Neural cell (in vitro differentiated cells): Measurements from ENCODE around the gene ACSM4. TPM values are rescaled to one million over a fixed set of nuclear protein-coding genes. Genes with fewer than 3 reads are reported as not detected.

Source experiments
- H2AFZ ChIP-seq: fragments of 200-600, 300-800 bp; sonication (generic), shearing (Covaris generic); 2 replicates; pipeline ENCODE4 v1.6.0; 2014; ENCODE audit warnings: low read depth, mild to moderate bottlenecking, antibody characterized with exemption, low read length, moderate library complexity
- H3F3A ChIP-seq: fragments of 200-600 bp; shearing (Covaris generic); 2 replicates; pipeline ENCODE4 v1.6.1; 2016; ENCODE audit warnings: mild to moderate bottlenecking, moderate library complexity, mixed read lengths, antibody characterized with exemption, low read length; ENCODE audit not compliant: insufficient read depth, poor library complexity, severe bottlenecking
- H3K27ac ChIP-seq: fragments of 200-600, 300-800 bp; sonication (generic), shearing (Covaris generic); 2 replicates; pipeline ENCODE4 v1.5.1; 2014; ENCODE audit warnings: mild to moderate bottlenecking, low read length, moderate library complexity
- H3K27me3 ChIP-seq: fragments of 300-800, 200-600 bp; sonication (generic), shearing (Covaris generic); 2 replicates; pipeline ENCODE4 v1.6.0; 2014; ENCODE audit warnings: mild to moderate bottlenecking, low read depth, low read length, moderate library complexity; ENCODE audit not compliant: insufficient read depth
- H3K36me3 ChIP-seq: fragments of 300-800, 200-600 bp; sonication (generic), shearing (Covaris generic); 2 replicates; pipeline ENCODE4 v1.5.1; 2014; ENCODE audit warnings: mild to moderate bottlenecking, antibody characterized with exemption, low read length, moderate library complexity; ENCODE audit not compliant: insufficient read depth
- H3K4me2 ChIP-seq: fragments of 300-800, 200-600 bp; sonication (generic), shearing (Covaris generic); 2 replicates; pipeline ENCODE4 v1.6.0; 2014; ENCODE audit warnings: mild to moderate bottlenecking, low read length
- H3K4me3 ChIP-seq: fragments of 300-800, 200-600 bp; sonication (generic), shearing (Covaris generic); 2 replicates; pipeline ENCODE4 v1.5.1; 2014; ENCODE audit warnings: mild to moderate bottlenecking, low read length, moderate library complexity
- H3K79me2 ChIP-seq: fragments of 200-600 bp; shearing (Covaris generic); replicated peaks from 2 replicates; pipeline ENCODE4 v1.6.0; 2014; ENCODE audit warnings: mild to moderate bottlenecking, low read length, moderate library complexity; ENCODE audit not compliant: insufficient read depth
- H3K9ac ChIP-seq: fragments of 300-800, 200-600 bp; sonication (generic), shearing (Covaris generic); 2 replicates; pipeline ENCODE4 v1.6.1; 2016; ENCODE audit warnings: mild to moderate bottlenecking, low read length, mixed read lengths
- H3K9me2 ChIP-seq: fragments of 200-600 bp; shearing (Covaris generic); 2 replicates; pipeline ENCODE4 v1.6.1; 2016; ENCODE audit warnings: mild to moderate bottlenecking, low read length, mixed read lengths; ENCODE audit not compliant: insufficient read depth
- H3K9me3 ChIP-seq: fragments of 200-600, 300-800 bp; sonication (generic), shearing (Covaris generic); 2 replicates; pipeline ENCODE4 v1.6.1; 2016; ENCODE audit warnings: mild to moderate bottlenecking, mixed run types, low read length, moderate library complexity, mixed read lengths
- H4K20me1 ChIP-seq: fragments of 200-600 bp; shearing (Covaris generic); 2 replicates; pipeline ENCODE4 v1.6.1; 2016; ENCODE audit warnings: mild to moderate bottlenecking, mixed run types; ENCODE audit not compliant: insufficient read depth
- EP300 ChIP-seq: fragments of 450-650 bp; conservative IDR thresholded peaks from 2 replicates; pipeline ENCODE4 v1.6.1; 2014; ENCODE audit warnings: antibody characterized with exemption, mild to moderate bottlenecking, moderate library complexity; ENCODE audit not compliant: poor library complexity, severe bottlenecking
- EZH2 ChIP-seq: fragments of 200-600, 300-800 bp; shearing (Covaris generic), sonication (generic); IDR thresholded peaks from 2 replicates; pipeline ENCODE4 v1.6.1; 2014; ENCODE audit warnings: antibody characterized with exemption, low read length, borderline replicate concordance, mild to moderate bottlenecking; ENCODE audit not compliant: insufficient read depth, poor library complexity, severe bottlenecking
- MXI1 ChIP-seq: fragments of 450-650 bp; conservative IDR thresholded peaks from 2 replicates; pipeline ENCODE4 v1.6.1; 2014; ENCODE audit warnings: antibody characterized with exemption, mild to moderate bottlenecking; ENCODE audit not compliant: poor library complexity, severe bottlenecking
- POLR2AphosphoS5 ChIP-seq: IDR thresholded peaks from 2 replicates; pipeline ENCODE4 v1.6.1; 2012
- RAD21 ChIP-seq: fragments of 450-650 bp; conservative IDR thresholded peaks from 2 replicates; pipeline ENCODE4 v1.6.1; 2014; ENCODE audit warnings: antibody characterized with exemption, mild to moderate bottlenecking, moderate library complexity
- SMC3 ChIP-seq: fragments of 450-650 bp; conservative IDR thresholded peaks from 2 replicates; pipeline ENCODE4 v1.6.1; 2014; ENCODE audit warnings: antibody characterized with exemption, mild to moderate bottlenecking, moderate library complexity; ENCODE audit not compliant: poor library complexity
- TAF1 ChIP-seq: IDR thresholded peaks from 2 replicates; pipeline ENCODE4 v1.6.1; 2012; ENCODE audit warnings: low read depth
- polyA plus RNA-seq: library from polyadenylated mRNA; depleted of rRNA; stranded (reverse); fragments of >200 nt; gene quantifications from 2 replicates; pipeline ENCODE4 v1.2.3, GENCODE V29; 2014
- TF ChIP-seq, protein P1 (sequence below): fragments of 450-650 bp; IDR thresholded peaks from 2 replicates; pipeline ENCODE4 v1.5.1; 2014; ENCODE audit warnings: antibody characterized with exemption, mild to moderate bottlenecking, moderate library complexity; ENCODE audit not compliant: poor library complexity, severe bottlenecking
- TF ChIP-seq, protein P2 (sequence below): IDR thresholded peaks from 2 replicates; pipeline ENCODE4 v1.6.1; 2012; ENCODE audit warnings: borderline replicate concordance

ACSM4 gene
- polyA plus RNA-seq, 1 donor from 2014 or later = not detected

DNA sequence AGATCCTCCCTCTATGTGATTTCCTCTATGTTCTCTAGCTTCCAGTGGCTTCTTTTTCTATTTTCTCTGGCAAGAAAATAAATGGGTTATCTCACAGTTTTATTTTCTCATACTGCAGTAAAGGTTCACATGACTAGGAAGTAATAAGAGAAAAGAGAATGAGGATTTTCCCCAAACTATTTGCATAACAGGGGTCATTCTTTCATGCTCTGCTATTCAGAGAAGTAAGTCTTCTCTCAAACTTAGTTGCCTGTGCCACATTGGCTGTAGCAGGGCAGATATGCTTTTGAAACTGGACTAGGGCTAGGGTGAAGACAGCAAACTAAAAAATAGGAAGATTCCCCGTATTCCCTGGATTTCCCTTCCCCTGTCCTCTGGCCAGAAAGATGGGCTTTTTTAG, 57.4 kb downstream of the ACSM4 start:
- no peaks in the 10 kb centered on the region for H3K36me3 ChIP-seq
- H3K27ac ChIP-seq = no peak overlapping the region
- H2AFZ ChIP-seq = no peak overlapping the region
- no peak overlapping the region for H3K4me2 ChIP-seq
- H3K9me2 ChIP-seq = no peaks in the 10 kb centered on the region
- TF ChIP-seq EZH2 = no peak
- TF ChIP-seq SMC3 = no peak
- no peak for TF ChIP-seq RAD21
- no peak for TF ChIP-seq MXI1
- TF ChIP-seq, protein P1, sequence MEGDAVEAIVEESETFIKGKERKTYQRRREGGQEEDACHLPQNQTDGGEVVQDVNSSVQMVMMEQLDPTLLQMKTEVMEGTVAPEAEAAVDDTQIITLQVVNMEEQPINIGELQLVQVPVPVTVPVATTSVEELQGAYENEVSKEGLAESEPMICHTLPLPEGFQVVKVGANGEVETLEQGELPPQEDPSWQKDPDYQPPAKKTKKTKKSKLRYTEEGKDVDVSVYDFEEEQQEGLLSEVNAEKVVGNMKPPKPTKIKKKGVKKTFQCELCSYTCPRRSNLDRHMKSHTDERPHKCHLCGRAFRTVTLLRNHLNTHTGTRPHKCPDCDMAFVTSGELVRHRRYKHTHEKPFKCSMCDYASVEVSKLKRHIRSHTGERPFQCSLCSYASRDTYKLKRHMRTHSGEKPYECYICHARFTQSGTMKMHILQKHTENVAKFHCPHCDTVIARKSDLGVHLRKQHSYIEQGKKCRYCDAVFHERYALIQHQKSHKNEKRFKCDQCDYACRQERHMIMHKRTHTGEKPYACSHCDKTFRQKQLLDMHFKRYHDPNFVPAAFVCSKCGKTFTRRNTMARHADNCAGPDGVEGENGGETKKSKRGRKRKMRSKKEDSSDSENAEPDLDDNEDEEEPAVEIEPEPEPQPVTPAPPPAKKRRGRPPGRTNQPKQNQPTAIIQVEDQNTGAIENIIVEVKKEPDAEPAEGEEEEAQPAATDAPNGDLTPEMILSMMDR = no peak
- TF ChIP-seq EP300 = no peak
- TF ChIP-seq, protein P2, sequence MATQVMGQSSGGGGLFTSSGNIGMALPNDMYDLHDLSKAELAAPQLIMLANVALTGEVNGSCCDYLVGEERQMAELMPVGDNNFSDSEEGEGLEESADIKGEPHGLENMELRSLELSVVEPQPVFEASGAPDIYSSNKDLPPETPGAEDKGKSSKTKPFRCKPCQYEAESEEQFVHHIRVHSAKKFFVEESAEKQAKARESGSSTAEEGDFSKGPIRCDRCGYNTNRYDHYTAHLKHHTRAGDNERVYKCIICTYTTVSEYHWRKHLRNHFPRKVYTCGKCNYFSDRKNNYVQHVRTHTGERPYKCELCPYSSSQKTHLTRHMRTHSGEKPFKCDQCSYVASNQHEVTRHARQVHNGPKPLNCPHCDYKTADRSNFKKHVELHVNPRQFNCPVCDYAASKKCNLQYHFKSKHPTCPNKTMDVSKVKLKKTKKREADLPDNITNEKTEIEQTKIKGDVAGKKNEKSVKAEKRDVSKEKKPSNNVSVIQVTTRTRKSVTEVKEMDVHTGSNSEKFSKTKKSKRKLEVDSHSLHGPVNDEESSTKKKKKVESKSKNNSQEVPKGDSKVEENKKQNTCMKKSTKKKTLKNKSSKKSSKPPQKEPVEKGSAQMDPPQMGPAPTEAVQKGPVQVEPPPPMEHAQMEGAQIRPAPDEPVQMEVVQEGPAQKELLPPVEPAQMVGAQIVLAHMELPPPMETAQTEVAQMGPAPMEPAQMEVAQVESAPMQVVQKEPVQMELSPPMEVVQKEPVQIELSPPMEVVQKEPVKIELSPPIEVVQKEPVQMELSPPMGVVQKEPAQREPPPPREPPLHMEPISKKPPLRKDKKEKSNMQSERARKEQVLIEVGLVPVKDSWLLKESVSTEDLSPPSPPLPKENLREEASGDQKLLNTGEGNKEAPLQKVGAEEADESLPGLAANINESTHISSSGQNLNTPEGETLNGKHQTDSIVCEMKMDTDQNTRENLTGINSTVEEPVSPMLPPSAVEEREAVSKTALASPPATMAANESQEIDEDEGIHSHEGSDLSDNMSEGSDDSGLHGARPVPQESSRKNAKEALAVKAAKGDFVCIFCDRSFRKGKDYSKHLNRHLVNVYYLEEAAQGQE = no peak
- no peak for TF ChIP-seq POLR2AphosphoS5
- TF ChIP-seq TAF1 = no peak
- H3F3A ChIP-seq = no peaks in the 10 kb centered on the region
- H3K79me2 ChIP-seq = no peaks in the 10 kb centered on the region
- no peaks in the 10 kb centered on the region for H4K20me1 ChIP-seq
- H3K27me3 ChIP-seq = no peaks in the 10 kb centered on the region
- no peak overlapping the region for H3K4me3 ChIP-seq
- H3K9ac ChIP-seq = no peak overlapping the region
- no peaks in the 10 kb centered on the region for H3K9me3 ChIP-seq

DNA sequence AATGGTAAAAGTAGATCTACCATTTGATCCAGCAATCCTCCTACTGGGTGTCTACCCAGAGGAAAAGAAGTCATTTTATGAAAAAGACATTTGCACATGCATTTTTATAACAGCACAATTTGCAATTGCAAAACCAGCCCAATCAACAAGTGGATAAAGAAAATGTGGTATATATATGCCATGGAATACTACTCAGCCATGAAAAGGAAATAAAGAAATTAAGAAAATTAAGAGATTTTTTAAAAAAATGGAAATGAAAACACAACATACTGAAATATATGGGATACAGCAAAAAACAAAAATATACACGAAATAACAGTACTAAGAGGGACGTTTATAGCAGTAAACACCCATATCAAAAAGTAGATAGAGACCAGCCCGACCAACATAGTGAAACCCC, 58.9 kb downstream of the ACSM4 start:
- no peaks in the 10 kb centered on the region for H3K79me2 ChIP-seq
- TF ChIP-seq EP300 (no peak), MXI1 (no peak)
- TF ChIP-seq, protein P1 = no peak
- no peaks in the 10 kb centered on the region for H3K9me3 ChIP-seq
- no peaks in the 10 kb centered on the region for H3F3A ChIP-seq
- no peaks in the 10 kb centered on the region for H3K36me3 ChIP-seq
- no peak overlapping the region for H3K4me3 ChIP-seq
- no peak overlapping the region for H3K27ac ChIP-seq
- no peaks in the 10 kb centered on the region for H3K9me2 ChIP-seq
- no peaks in the 10 kb centered on the region for H3K27me3 ChIP-seq
- no peak overlapping the region for H3K9ac ChIP-seq
- H2AFZ ChIP-seq = no peak overlapping the region
- no peaks in the 10 kb centered on the region for H4K20me1 ChIP-seq
- H3K4me2 ChIP-seq = no peak overlapping the region
